Vagina (tissue), 2 donors: ENCODE measurements around the gene RAB20.

Experiments used
- POLR2A ChIP-seq, 2 donors: fragments of 450-650 bp; IDR thresholded peaks; one replicate each; pipeline ENCODE4 v1.6.1; 2017; ENCODE audit warnings: antibody characterized with exemption in 2 of 2, mild to moderate bottlenecking in 2 of 2, moderate library complexity in 2 of 2
- POLR2AphosphoS5 ChIP-seq, 2 donors: sonication (generic); formaldehyde crosslinking; IDR thresholded peaks; one replicate each; pipeline ENCODE4 v1.9.0; 2017; ENCODE audit warnings: antibody characterized with exemption in 2 of 2, mild to moderate bottlenecking in 2 of 2, low read depth in 1 of 2; ENCODE audit not compliant: insufficient read depth in 1 of 2
- TF ChIP-seq, protein P1 (sequence below), 3 experiments: fragments of 450-650 bp in 2 of 3; fragments of 200-600 bp in 1 of 3; sonication (generic) in 1 of 3; IDR thresholded peaks; one replicate each; pipeline ENCODE4 v1.5.1; 2017 to 2019; ENCODE audit warnings: antibody characterized with exemption in 3 of 3, mild to moderate bottlenecking in 2 of 3, moderate library complexity in 2 of 3

DNA sequence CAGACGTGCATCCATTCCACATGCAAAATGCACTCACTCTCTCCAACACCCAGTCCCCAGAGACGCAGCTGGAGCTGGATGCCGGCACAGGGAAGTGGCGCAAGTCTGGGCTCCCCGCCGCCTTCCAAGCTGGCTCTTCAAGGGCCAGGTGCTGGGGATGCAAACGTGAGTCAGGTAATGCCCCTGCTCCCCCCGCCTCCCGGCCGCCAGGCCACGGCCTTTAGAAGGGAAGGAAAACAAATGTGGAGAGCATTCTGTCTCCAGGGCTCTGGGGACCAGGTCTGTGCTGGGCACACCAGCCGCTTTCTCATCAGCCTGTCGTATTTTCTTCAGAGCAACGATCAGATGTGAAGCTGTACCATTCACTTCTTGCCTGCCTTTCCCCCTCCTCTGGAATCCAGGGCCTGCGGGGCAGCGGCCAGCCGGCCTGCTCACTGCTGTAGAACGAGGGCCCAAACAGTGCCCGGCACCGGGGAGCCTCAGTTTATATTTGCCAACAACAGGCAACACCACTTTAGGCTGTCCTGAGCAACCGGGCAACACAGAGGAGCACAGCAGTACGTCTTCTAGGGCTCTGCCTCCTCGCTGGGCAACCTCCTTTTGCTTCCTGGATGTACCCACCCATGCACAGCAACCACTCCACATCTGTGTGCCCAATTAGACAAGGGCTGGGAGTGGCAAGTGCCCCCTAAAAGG lies 3.8 kb downstream of the RAB20 start:
- TF ChIP-seq, protein P1, sequence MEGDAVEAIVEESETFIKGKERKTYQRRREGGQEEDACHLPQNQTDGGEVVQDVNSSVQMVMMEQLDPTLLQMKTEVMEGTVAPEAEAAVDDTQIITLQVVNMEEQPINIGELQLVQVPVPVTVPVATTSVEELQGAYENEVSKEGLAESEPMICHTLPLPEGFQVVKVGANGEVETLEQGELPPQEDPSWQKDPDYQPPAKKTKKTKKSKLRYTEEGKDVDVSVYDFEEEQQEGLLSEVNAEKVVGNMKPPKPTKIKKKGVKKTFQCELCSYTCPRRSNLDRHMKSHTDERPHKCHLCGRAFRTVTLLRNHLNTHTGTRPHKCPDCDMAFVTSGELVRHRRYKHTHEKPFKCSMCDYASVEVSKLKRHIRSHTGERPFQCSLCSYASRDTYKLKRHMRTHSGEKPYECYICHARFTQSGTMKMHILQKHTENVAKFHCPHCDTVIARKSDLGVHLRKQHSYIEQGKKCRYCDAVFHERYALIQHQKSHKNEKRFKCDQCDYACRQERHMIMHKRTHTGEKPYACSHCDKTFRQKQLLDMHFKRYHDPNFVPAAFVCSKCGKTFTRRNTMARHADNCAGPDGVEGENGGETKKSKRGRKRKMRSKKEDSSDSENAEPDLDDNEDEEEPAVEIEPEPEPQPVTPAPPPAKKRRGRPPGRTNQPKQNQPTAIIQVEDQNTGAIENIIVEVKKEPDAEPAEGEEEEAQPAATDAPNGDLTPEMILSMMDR (IDR thresholded peaks at IDR 0.05): no peak
- TF ChIP-seq POLR2AphosphoS5 (IDR thresholded peaks at IDR 0.05; ENCODE audit: insufficient read depth in 1 of 2, low read depth in 1 of 2) (no peak), POLR2A (IDR thresholded peaks at IDR 0.05) (no peak)
